Measurements from ENCODE around the gene DELE1. TPM values are rescaled to one million over a fixed set of nuclear protein-coding genes. Genes with fewer than 3 reads are reported as not detected.

The DELE1 gene
- total and polyA plus RNA-seq, 2 donors (not counting 1 experiment from before 2014, with no cell fraction given), result 124 to 127 TPM

GRCh38 chr5:141879941-141880738 is 43.5 kb upstream of the DELE1 start:
- Histone ChIP-seq H3K36me3 (replicated peaks in 1 of 2; ENCODE audit: control extremely low read depth in 1 of 2, control insufficient read depth in 1 of 2, extremely low read depth in 1 of 2, insufficient read depth in 2 of 2, low read length in 1 of 2) (no peaks in the 10 kb centered on the region), H3K9ac (ENCODE audit: low read length) (no peak overlapping the region), H3K4me3 (ENCODE audit: control extremely low read depth in 1 of 5, extremely low read depth in 1 of 5, insufficient read depth in 1 of 5, low read depth in 2 of 5, low read length in 4 of 5) (no peak overlapping the region), H2AFZ (ENCODE audit: insufficient read depth, low read depth, low read length, poor library complexity, severe bottlenecking) (no peak overlapping the region), H3K9me3 (ENCODE audit: control extremely low read depth in 1 of 3, control insufficient read depth in 2 of 3, insufficient read depth in 1 of 3, low read length in 2 of 3) (peaks cover 0 to 21% (median 0%) of the 10 kb centered on the region in 3 donors), H3K4me2 (replicated peaks; ENCODE audit: low read depth, low read length, poor library complexity, severe bottlenecking) (no peak overlapping the region), H4K20me1 (ENCODE audit: control insufficient read depth, insufficient read depth, low read length, poor library complexity, severe bottlenecking) (peaks cover 5% of the 10 kb centered on the region), H3K79me2 (ENCODE audit: control insufficient read depth, insufficient read depth, low read length) (no peaks in the 10 kb centered on the region), H3K4me1 (ENCODE audit: control insufficient read depth in 2 of 2, insufficient read depth in 2 of 2, low read length in 2 of 2) (peaks cover 39 to 44% of the 10 kb centered on the region in 2 donors), H3K27ac (ENCODE audit: low read length in 2 of 2) (no peak overlapping the region), H3K27me3 (replicated peaks in 1 of 4; ENCODE audit: control extremely low read depth in 1 of 4, control insufficient read depth in 3 of 4, insufficient read depth in 4 of 4, low read length in 3 of 4) (peaks cover 0 to 86% (median 62%) of the 10 kb centered on the region in 4 experiments)
- Mint-ChIP-seq H3K27ac (peak overlapping the region; percentile 16), H3K9me3 (ENCODE audit: insufficient read depth) (no peaks in the 10 kb centered on the region), H3K4me1 (peaks cover 32% of the 10 kb centered on the region), H3K4me3 (no peak overlapping the region), H3K27me3 (peaks cover 72% of the 10 kb centered on the region)
- DNase-seq (no peak), ATAC-seq (ENCODE audit: low read depth) (no peak)
- POLR2A ChIA-PET, result interaction anchor here (1.1 kb wide), 2 partner anchors 43 to 188 kb away, joined by 3 read pairs; partner anchors contain the start of gene DELE1
- intact Hi-C loops (cut with micrococcal nuclease), result loop anchor here (1.0 to 5.0 kb wide), 6 partner anchors 31 to 215 kb away; partner anchors contain the start of gene DELE1
- TF ChIP-seq EZH2 (IDR thresholded peaks at IDR 0.05; ENCODE audit: borderline replicate concordance, insufficient read depth, low read depth, low read length, poor library complexity, severe bottlenecking), result no peak
- no peak for TF ChIP-seq CTCF (IDR thresholded peaks at IDR 0.05)
- WGBS (ENCODE audit: insufficient coverage), result 18% methylated on average over 7 of the region's 7 CpGs
- CTCF ChIA-PET, result interaction anchor here (1.0 to 6.6 kb wide), 31 partner anchors 10 to 510 kb away, joined by 3 to 123 read pairs (median 9); partner anchors contain the start of genes DELE1, GNPDA1, PCDH12 and PCDHGB3
